Lung (tissue), 12 donors: ENCODE data around the gene FOXP4. TPM values are rescaled to one million over a fixed set of nuclear protein-coding genes. Genes with fewer than 3 reads are reported as not detected.

Source experiments
- ATAC-seq: fragments of 200-7000 bp; cut with Tn5 transposase; one replicate; pipeline ENCODE4 v1.9.1; 2020; ENCODE audit warnings: moderate number of reproducible peaks; ENCODE audit not compliant: insufficient read depth, low FRiP score
- DNase-seq, 3 donors: peaks; one replicate each; pipeline ENCODE4 v3.0.0-alpha.2; 2013 to 2017
- H3K27ac ChIP-seq, 2 donors: one replicate each; pipeline ENCODE4 v1.5.1; 2013; ENCODE audit warnings: mild to moderate bottlenecking in 2 of 2, moderate library complexity in 2 of 2, control low read depth in 1 of 2, inconsistent platforms in 1 of 2, low read depth in 1 of 2, low read length in 1 of 2
- H3K27me3 ChIP-seq, 3 donors: one replicate each; pipeline ENCODE4 v1.5.1; 2013; ENCODE audit warnings: low read length in 2 of 3; ENCODE audit not compliant: control insufficient read depth in 3 of 3, insufficient read depth in 3 of 3
- H3K36me3 ChIP-seq, 4 donors: one replicate each; pipeline ENCODE4 v1.5.1; 2013; ENCODE audit warnings: low read length in 4 of 4, mild to moderate bottlenecking in 1 of 4, moderate library complexity in 1 of 4; ENCODE audit not compliant: control insufficient read depth in 4 of 4, insufficient read depth in 4 of 4
- H3K4me1 ChIP-seq, 5 donors: one replicate each; pipeline ENCODE4 v1.5.1; 2013; ENCODE audit warnings: low read length in 5 of 5, mild to moderate bottlenecking in 2 of 5, moderate library complexity in 1 of 5; ENCODE audit not compliant: control insufficient read depth in 5 of 5, insufficient read depth in 5 of 5
- H3K4me3 ChIP-seq: one replicate; pipeline ENCODE4 v1.5.1; 2013; ENCODE audit warnings: mild to moderate bottlenecking, control low read depth, moderate library complexity
- H3K9ac ChIP-seq, 2 donors: one replicate each; pipeline ENCODE4 v1.5.1; 2013; ENCODE audit warnings: low read length in 2 of 2, control low read depth in 1 of 2; ENCODE audit not compliant: insufficient read depth in 1 of 2
- H3K9me3 ChIP-seq, 4 donors: one replicate each; pipeline ENCODE4 v1.5.1; 2013; ENCODE audit warnings: low read length in 3 of 4, mild to moderate bottlenecking in 1 of 4, moderate library complexity in 1 of 4; ENCODE audit not compliant: control insufficient read depth in 4 of 4, insufficient read depth in 3 of 4
- CTCF ChIP-seq: IDR thresholded peaks from 2 replicates; pipeline ENCODE4 v1.5.1; 2012; ENCODE audit warnings: mild to moderate bottlenecking; ENCODE audit errors: control extremely low read depth, extremely low read depth
- WGBS, 2 donors: extraction: QIAGEN DNeasy Blood & Tissue Kit; methylation state at CpG; one replicate each; pipeline ENCODE4 v1.1.7; 2013; 5-methylcytosine and 5-hydroxymethylcytosine counted together
- polyA plus RNA-seq, 2 donors: library from polyadenylated mRNA; stranded (reverse); fragments of 200-250 nt; gene quantifications; one replicate each; pipeline ENCODE4 v1.2.1, GENCODE V29; 2013
- total RNA-seq, 2 donors: library from RNA; depleted of rRNA in 1 of 2; stranded (reverse); fragments of >200 nt in 1 of 2; gene quantifications; one replicate each; pipeline ENCODE4 v1.2.1, GENCODE V29; 2014 to 2021
- donor health status: control.
- donor health status: control.
- donor health status: Bipolar disorder and iron deficiency.
- donor health status: healthy.
- donor health status: DM: yes; HTN: yes; CAD: no.

FOXP4 gene
- total and polyA plus RNA-seq, 4 donors: 12.8 to 35.0 (median 22.2) TPM

GRCh38 chr6:41582540-41582939, 36.4 kb downstream of the FOXP4 start:
- ATAC-seq: no peak

GRCh38 chr6:41583565-41583964, 37.4 kb downstream of the FOXP4 start:
- no peak overlapping the region for H3K4me3 ChIP-seq
- H3K36me3 ChIP-seq: peaks cover 0 to 31% (median 2%) of the 10 kb centered on the region in 4 donors
- ATAC-seq (no peak), DNase-seq (no peak)
- H3K9me3 ChIP-seq: no peaks in the 10 kb centered on the region
- no peaks in the 10 kb centered on the region for H3K27me3 ChIP-seq
- H3K4me1 ChIP-seq: peaks cover 0 to 21% (median 10%) of the 10 kb centered on the region in 5 donors
- WGBS, 2 donors: 92 to 98% methylated on average over 1 of the region's 1 CpG
- H3K9ac ChIP-seq: no peak overlapping the region
- peak overlapping the region in 1 of 2 donors; percentile 3 for H3K27ac ChIP-seq
- no peak for TF ChIP-seq CTCF

More at GRCh38 chr6:41582540-41582939, 36.4 kb downstream of the FOXP4 start:
- peaks cover 0 to 23% (median 2%) of the 10 kb centered on the region in 4 donors for H3K36me3 ChIP-seq
- H3K27me3 ChIP-seq: no peaks in the 10 kb centered on the region
- WGBS, 2 donors: 99 to 100% methylated on average over 5 of the region's 5 CpGs
- no peak for TF ChIP-seq CTCF
- H3K4me3 ChIP-seq: no peak overlapping the region
- H3K27ac ChIP-seq: no peak overlapping the region
- no peak for DNase-seq
- no peak overlapping the region for H3K9ac ChIP-seq
- H3K9me3 ChIP-seq: no peaks in the 10 kb centered on the region
- peaks cover 0 to 30% (median 17%) of the 10 kb centered on the region in 5 donors for H3K4me1 ChIP-seq

GRCh38 chr6:41584205-41584604, 38.0 kb downstream of the FOXP4 start:
- H3K4me3 ChIP-seq: no peak overlapping the region
- no peak overlapping the region for H3K27ac ChIP-seq
- H3K4me1 ChIP-seq: peaks cover 0 to 15% (median 7%) of the 10 kb centered on the region in 5 donors
- peak overlapping the region in 1 of 2 donors; percentile 32 for H3K9ac ChIP-seq
- no peaks in the 10 kb centered on the region for H3K9me3 ChIP-seq
- DNase-seq (no peak), ATAC-seq (no peak)
- peaks cover 0 to 36% (median 4%) of the 10 kb centered on the region in 4 donors for H3K36me3 ChIP-seq
- WGBS, 2 donors: 87 to 94% methylated on average over 6 of the region's 6 CpGs
- no peak for TF ChIP-seq CTCF
- H3K27me3 ChIP-seq: no peaks in the 10 kb centered on the region

- peaks cover 0 to 41% (median 4%) of the 10 kb centered on the region in 4 donors for H3K36me3 ChIP-seq
- H3K27me3 ChIP-seq: no peaks in the 10 kb centered on the region
- H3K4me3 ChIP-seq: no peak overlapping the region
- peaks cover 0 to 14% (median 7%) of the 10 kb centered on the region in 5 donors for H3K4me1 ChIP-seq
- no peak for ATAC-seq
- WGBS, 2 donors: 85 to 93% methylated on average over 11 of the region's 11 CpGs
- DNase-seq: no peak
- no peaks in the 10 kb centered on the region for H3K9me3 ChIP-seq
- no peak for TF ChIP-seq CTCF
- H3K27ac ChIP-seq: no peak overlapping the region
- H3K9ac ChIP-seq: no peak overlapping the region
Observed at GRCh38 chr6:41584668-41585205, 38.6 kb downstream of the FOXP4 start.
